CD14-positive monocyte (primary cell): ENCODE measurements around the gene CTTN. TPM values are rescaled to one million over a fixed set of nuclear protein-coding genes. Genes with fewer than 3 reads are reported as not detected.

Experiments used
- DNase-seq, 3 donors: peaks; one replicate each; pipeline ENCODE4 v3.0.0-alpha.2; 2011 to 2022
- H2AFZ ChIP-seq: 2 replicates; pipeline ENCODE4 v1.6.0; 2012; ENCODE audit warnings: mild to moderate bottlenecking, low read depth, low read length, inconsistent platforms; ENCODE audit not compliant: insufficient read depth, poor library complexity, severe bottlenecking
- H3K27ac ChIP-seq, 2 donors: 1 replicate in 1 of 2; 2 replicates in 1 of 2; pipeline ENCODE4 v1.5.1; 2012 to 2013; ENCODE audit warnings: low read length in 2 of 2, control low read depth in 1 of 2, inconsistent platforms in 1 of 2, low read depth in 1 of 2, mild to moderate bottlenecking in 1 of 2
- H3K27me3 ChIP-seq, 2 donors: one replicate each; pipeline versions ENCODE4 v1.6.0 to v1.6.1; 2011 to 2013; ENCODE audit warnings: low read length in 2 of 2; ENCODE audit not compliant: control insufficient read depth in 2 of 2, insufficient read depth in 2 of 2
- H3K36me3 ChIP-seq, 2 donors: replicated peaks in 1 of 2; 1 replicate in 1 of 2; 2 replicates in 1 of 2; pipeline versions ENCODE4 v1.5.1 to v1.6.1; 2012 to 2013; ENCODE audit warnings: low read length in 2 of 2, control low read depth in 1 of 2, inconsistent platforms in 1 of 2, mild to moderate bottlenecking in 1 of 2; ENCODE audit not compliant: insufficient read depth in 2 of 2, control insufficient read depth in 1 of 2
- H3K4me1 ChIP-seq, 2 donors: 1 replicate in 1 of 2; 2 replicates in 1 of 2; pipeline versions ENCODE4 v1.5.1 to v1.6.1; 2012 to 2013; ENCODE audit warnings: low read length in 2 of 2, control low read depth in 1 of 2, inconsistent platforms in 1 of 2, mild to moderate bottlenecking in 1 of 2, moderate library complexity in 1 of 2; ENCODE audit not compliant: insufficient read depth in 2 of 2, control insufficient read depth in 1 of 2
- H3K4me2 ChIP-seq: replicated peaks from 2 replicates; pipeline ENCODE3; 2012; ENCODE audit warnings: low read length, moderate library complexity, mild to moderate bottlenecking; ENCODE audit not compliant: poor library complexity, severe bottlenecking; ENCODE audit errors: extremely low read depth
- H3K4me3 ChIP-seq, 3 experiments: fragments of 200-600 bp in 1 of 3; sonication (generic) in 1 of 3; replicated peaks in 1 of 3; 1 replicate in 2 of 3; 2 replicates in 1 of 3; pipeline ENCODE4 v1.5.1; 2011 to 2013; ENCODE audit warnings: low read length in 3 of 3, mild to moderate bottlenecking in 3 of 3, control low read depth in 2 of 3, low read depth in 2 of 3, inconsistent platforms in 1 of 3, moderate library complexity in 1 of 3
- H3K79me2 ChIP-seq: 2 replicates; pipeline ENCODE4 v1.6.0; 2012; ENCODE audit warnings: mild to moderate bottlenecking, control low read depth, inconsistent platforms, low read length, moderate library complexity; ENCODE audit not compliant: insufficient read depth
- H3K9ac ChIP-seq: 2 replicates; pipeline ENCODE4 v1.6.0; 2017; ENCODE audit warnings: low read length, mild to moderate bottlenecking; ENCODE audit not compliant: insufficient read depth, poor library complexity, severe bottlenecking
- H3K9me3 ChIP-seq, 2 donors: replicated peaks in 1 of 2; 1 replicate in 1 of 2; 2 replicates in 1 of 2; pipeline versions ENCODE4 v1.5.1 to v1.6.1; 2012 to 2013; ENCODE audit warnings: low read length in 2 of 2, control low read depth in 1 of 2; ENCODE audit not compliant: control insufficient read depth in 1 of 2, insufficient read depth in 1 of 2
- H4K20me1 ChIP-seq: 2 replicates; pipeline ENCODE4 v1.6.0; 2012; ENCODE audit warnings: mild to moderate bottlenecking, low read length, control low read depth, moderate library complexity; ENCODE audit not compliant: insufficient read depth
- H3K27ac Mint-ChIP-seq, 7 donors: one replicate each; pipeline ENCODE4 v1.8.0; 2020; ENCODE audit warnings: mild to moderate bottlenecking in 7 of 7, mixed read lengths in 7 of 7, moderate library complexity in 6 of 7, inconsistent platforms in 2 of 7
- H3K27me3 Mint-ChIP-seq, 3 donors: one replicate each; pipeline ENCODE4 v1.8.0; 2021 to 2022; ENCODE audit warnings: low read depth in 3 of 3, mild to moderate bottlenecking in 3 of 3, mixed read lengths in 3 of 3, moderate library complexity in 3 of 3, inconsistent platforms in 1 of 3
- H3K36me3 Mint-ChIP-seq, 2 donors: one replicate each; pipeline ENCODE4 v1.8.0; 2020; ENCODE audit warnings: mixed read lengths in 2 of 2, inconsistent platforms in 1 of 2, mild to moderate bottlenecking in 1 of 2
- H3K4me1 Mint-ChIP-seq: one replicate; pipeline ENCODE4 v1.8.0; 2020; ENCODE audit warnings: mild to moderate bottlenecking, mixed read lengths
- H3K4me3 Mint-ChIP-seq, 2 donors: one replicate each; pipeline ENCODE4 v1.8.0; 2020; ENCODE audit warnings: mild to moderate bottlenecking in 2 of 2, mixed read lengths in 2 of 2, moderate library complexity in 1 of 2
- H3K9me3 Mint-ChIP-seq, 7 donors: one replicate each; pipeline ENCODE4 v1.8.0; 2020 to 2022; ENCODE audit warnings: mixed read lengths in 7 of 7, mild to moderate bottlenecking in 6 of 7, moderate library complexity in 6 of 7, inconsistent platforms in 2 of 7
- CTCF ChIP-seq: fragments of 200-600 bp; IDR thresholded peaks from one replicate; pipeline ENCODE4 v1.8.0; 2022; ENCODE audit warnings: antibody characterized with exemption, mild to moderate bottlenecking
- WGBS: methylation state at CpG from one replicate; pipeline ENCODE4 v1.1.5; 2013; ENCODE audit warnings: missing lambda C conversion rate; ENCODE audit not compliant: insufficient coverage; 5-methylcytosine and 5-hydroxymethylcytosine counted together
- intact Hi-C, 2 donors: fragments of 100-400 bp; cut with micrococcal nuclease; formaldehyde crosslinking; loops; one replicate each; pipeline versions ENCODE4 v1.15.0 to v1.15.1; 2023
- polyA plus RNA-seq, 3 donors: library from polyadenylated mRNA; depleted of rRNA in 1 of 3; unstranded in 2 of 3; stranded (reverse) in 1 of 3; fragments of 300-500 nt in 2 of 3; fragments of >200 nt in 1 of 3; fragmentation: Illumina TruSeq in 2 of 3; gene quantifications; 1 replicate in 2 of 3; 2 replicates in 1 of 3; pipeline ENCODE4 v1.2.3, GENCODE V29; 2012 to 2021

Gene CTTN
- polyA plus RNA-seq, 3 donors, result 0.05 to 0.11 TPM; not detected in 1

- Mint-ChIP-seq H3K4me1 (peaks cover 11% of the 10 kb centered on the region), H3K36me3 (no peaks in the 10 kb centered on the region), H3K27me3 (peaks cover 69 to 96% (median 91%) of the 10 kb centered on the region in 3 donors), H3K4me3 (peak overlapping the region in 1 of 2 donors; percentile 68), H3K27ac (peak overlapping the region in 6 of 7 donors; percentile 15 to 84 (median 62)), H3K9me3 (peaks cover 0 to 10% (median 5%) of the 10 kb centered on the region in 7 donors)
- intact Hi-C loops, result loop anchor here in 1 of 2 donors (10.0 kb wide), 1 partner anchor 219 kb away; the partner anchor contains the start of gene FADD
- H3K4me2 ChIP-seq, result no peak overlapping the region
- 47% methylated on average over 27 of the region's 34 CpGs for WGBS
- H3K9ac ChIP-seq, result no peak overlapping the region
- H3K36me3 ChIP-seq, result no peaks in the 10 kb centered on the region
- no peak overlapping the region for H3K27ac ChIP-seq
- TF ChIP-seq CTCF, result no peak
- DNase-seq, result peak; percentile 72 to 93 (median 74)
- H3K27me3 ChIP-seq, result peaks cover 9 to 92% of the 10 kb centered on the region in 2 donors
- no peak overlapping the region for H2AFZ ChIP-seq
- peaks cover 0 to 3% of the 10 kb centered on the region in 2 donors for H3K9me3 ChIP-seq
- H3K4me3 ChIP-seq, result no peak overlapping the region
- H4K20me1 ChIP-seq, result no peaks in the 10 kb centered on the region
- no peaks in the 10 kb centered on the region for H3K79me2 ChIP-seq
- H3K4me1 ChIP-seq, result peaks cover 10 to 12% of the 10 kb centered on the region in 2 donors
Observed at GRCh38 chr11:70423523-70424505, 25.5 kb downstream of the CTTN start.

GRCh38 chr11:70424765-70425344 is 26.5 kb downstream of the CTTN start:
- H3K27me3 Mint-ChIP-seq, result peaks cover 63 to 96% (median 91%) of the 10 kb centered on the region in 3 donors
- Histone ChIP-seq H3K79me2 (no peaks in the 10 kb centered on the region), H3K4me2 (no peak overlapping the region)

More at GRCh38 chr11:70424765-70425344, 26.5 kb downstream of the CTTN start:
- no peak overlapping the region for H3K4me3 ChIP-seq
- intact Hi-C loops, result loop anchor here in 1 of 2 donors (10.0 kb wide), 1 partner anchor 220 kb away; the partner anchor contains the start of gene FADD
- peaks cover 0 to 3% of the 10 kb centered on the region in 2 donors for H3K9me3 ChIP-seq
- Mint-ChIP-seq H3K9me3 (peaks cover 0 to 11% (median 5%) of the 10 kb centered on the region in 7 donors), H3K4me3 (peak overlapping the region in 1 of 2 donors; percentile 68), H3K36me3 (no peaks in the 10 kb centered on the region), H3K4me1 (peaks cover 11% of the 10 kb centered on the region), H3K27ac (peak overlapping the region in 2 of 7 donors; percentile 35 to 41)
- TF ChIP-seq CTCF, result no peak
- H3K9ac ChIP-seq, result no peak overlapping the region
- 83% methylated on average over 14 of the region's 14 CpGs for WGBS
- no peaks in the 10 kb centered on the region for H3K36me3 ChIP-seq
- H3K27me3 ChIP-seq, result peaks cover 7 to 94% of the 10 kb centered on the region in 2 donors
- H4K20me1 ChIP-seq, result no peaks in the 10 kb centered on the region
- H2AFZ ChIP-seq, result no peak overlapping the region
- peaks cover 10 to 12% of the 10 kb centered on the region in 2 donors for H3K4me1 ChIP-seq
- no peak for DNase-seq
- H3K27ac ChIP-seq, result no peak overlapping the region
